SJCRH30 (cell line): ENCODE measurements around the gene MCM10. TPM values are rescaled to one million over a fixed set of nuclear protein-coding genes. Genes with fewer than 3 reads are reported as not detected.
"Not testable (repeated sequence)": the region's sequence is repeated elsewhere in the genome, so short reads cannot be mapped to it uniquely, and the experiment has no call there.

Experiments used
- DNase-seq, 2 experiments: peaks; one replicate each; pipeline ENCODE4 v3.0.0-alpha.2; 2015 to 2020
- H3K27ac ChIP-seq: fragments of 250-450 bp; sonication (Bioruptor Pico); 2 replicates; pipeline ENCODE4 v1.5.1; 2020; ENCODE audit warnings: mild to moderate bottlenecking, moderate library complexity
- H3K27me3 ChIP-seq: fragments of 250-450 bp; sonication (Bioruptor Pico); 2 replicates; pipeline ENCODE4 v1.5.1; 2020; ENCODE audit warnings: mild to moderate bottlenecking, moderate library complexity
- H3K36me3 ChIP-seq: fragments of 250-450 bp; sonication (Bioruptor Pico); 2 replicates; pipeline ENCODE4 v1.5.1; 2020; ENCODE audit warnings: mild to moderate bottlenecking, moderate library complexity
- H3K4me1 ChIP-seq: fragments of 250-450 bp; sonication (Bioruptor Pico); 2 replicates; pipeline ENCODE4 v1.5.1; 2020; ENCODE audit warnings: mild to moderate bottlenecking, moderate library complexity
- H3K4me3 ChIP-seq: fragments of 250-450 bp; sonication (Bioruptor Pico); 2 replicates; pipeline ENCODE4 v1.5.1; 2020; ENCODE audit warnings: mild to moderate bottlenecking, moderate library complexity
- H3K9me3 ChIP-seq: fragments of 250-450 bp; sonication (Bioruptor Pico); replicated peaks from 2 replicates; pipeline ENCODE4 v1.5.1; 2020; ENCODE audit warnings: mild to moderate bottlenecking, moderate library complexity
- total RNA-seq: library from RNA; depleted of rRNA; stranded (reverse); fragments of >200 nt; shearing (Covaris generic); gene quantifications from 2 replicates; pipeline ENCODE4 v1.2.3, GENCODE V29; 2014

Gene MCM10
- total RNA-seq, 1 experiment from 2014 or later: 53.1 TPM

DNA sequence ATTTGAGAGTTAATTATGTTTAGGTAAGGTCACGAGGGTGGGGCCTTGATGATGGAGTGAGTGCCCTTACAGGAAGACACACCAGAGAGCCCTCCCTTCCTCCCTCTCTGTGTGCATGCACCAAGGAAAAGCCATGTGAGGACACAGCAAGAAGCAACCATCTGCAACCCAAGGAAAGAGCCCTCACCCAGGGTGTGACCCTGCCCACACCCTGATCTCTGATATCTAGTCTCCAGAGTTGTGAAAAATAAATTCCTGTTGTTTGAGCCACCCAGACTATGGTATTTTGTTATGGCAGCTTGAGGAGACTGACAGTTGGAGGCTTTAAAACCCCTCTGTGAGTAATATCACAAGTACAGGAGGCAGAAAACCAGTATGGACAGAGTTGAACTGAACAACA lies 15.0 kb upstream of the MCM10 start:
- H3K36me3 ChIP-seq: no peaks in the 10 kb centered on the region
- H3K4me1 ChIP-seq: no peaks in the 10 kb centered on the region
- DNase-seq: no peak
- no peak overlapping the region for H3K4me3 ChIP-seq
- H3K27ac ChIP-seq: no peak overlapping the region
- H3K27me3 ChIP-seq: no peaks in the 10 kb centered on the region
- no peaks in the 10 kb centered on the region for H3K9me3 ChIP-seq

DNA sequence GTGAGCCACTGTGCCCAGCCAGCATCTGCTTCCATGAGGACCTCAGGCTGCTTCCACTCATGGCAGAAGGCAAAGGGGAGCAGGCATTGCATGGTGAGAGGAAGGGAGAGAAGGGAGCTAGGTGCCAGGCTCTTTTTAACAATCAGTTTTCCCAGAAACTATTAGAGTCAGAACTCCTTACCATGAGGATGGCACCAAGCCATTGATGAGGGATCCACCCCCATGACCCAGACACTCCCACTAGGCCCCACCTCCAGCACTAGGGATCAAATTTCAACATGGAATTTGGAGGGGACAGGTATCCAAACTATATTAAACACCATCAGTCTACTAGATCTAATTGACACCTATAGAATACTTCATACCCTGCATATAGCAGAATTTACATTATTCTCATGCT lies 14.2 kb upstream of the MCM10 start:
- Histone ChIP-seq H3K27ac (no peak overlapping the region), H3K4me3 (no peak overlapping the region), H3K4me1 (no peaks in the 10 kb centered on the region), H3K27me3 (no peaks in the 10 kb centered on the region), H3K36me3 (no peaks in the 10 kb centered on the region), H3K9me3 (no peaks in the 10 kb centered on the region)
- no peak for DNase-seq

DNA sequence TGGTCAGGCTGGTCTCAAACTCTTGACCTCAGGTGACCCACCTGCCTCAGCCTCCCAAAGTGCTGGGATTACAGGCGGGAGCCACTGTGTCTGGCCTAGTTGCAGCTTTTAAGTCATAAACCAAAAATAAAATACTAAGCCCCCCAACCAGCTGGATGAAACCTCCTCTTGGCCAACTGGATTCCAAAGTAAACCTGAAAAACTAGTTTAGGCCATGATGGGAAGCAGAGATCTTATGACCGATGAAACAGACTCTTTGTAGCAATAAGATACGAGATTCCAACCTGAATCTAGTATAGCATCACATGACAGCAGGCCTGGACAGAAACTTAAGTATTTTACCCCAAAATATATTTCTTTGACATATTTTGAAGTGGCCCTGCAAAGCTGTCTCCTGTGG lies 9.1 kb upstream of the MCM10 start:
- no peaks in the 10 kb centered on the region for H3K36me3 ChIP-seq
- no peak for DNase-seq
- H3K9me3 ChIP-seq: no peaks in the 10 kb centered on the region
- H3K27me3 ChIP-seq: no peaks in the 10 kb centered on the region
- H3K4me1 ChIP-seq: no peaks in the 10 kb centered on the region
- H3K27ac ChIP-seq: no peak overlapping the region
- H3K4me3 ChIP-seq: no peak overlapping the region

DNA sequence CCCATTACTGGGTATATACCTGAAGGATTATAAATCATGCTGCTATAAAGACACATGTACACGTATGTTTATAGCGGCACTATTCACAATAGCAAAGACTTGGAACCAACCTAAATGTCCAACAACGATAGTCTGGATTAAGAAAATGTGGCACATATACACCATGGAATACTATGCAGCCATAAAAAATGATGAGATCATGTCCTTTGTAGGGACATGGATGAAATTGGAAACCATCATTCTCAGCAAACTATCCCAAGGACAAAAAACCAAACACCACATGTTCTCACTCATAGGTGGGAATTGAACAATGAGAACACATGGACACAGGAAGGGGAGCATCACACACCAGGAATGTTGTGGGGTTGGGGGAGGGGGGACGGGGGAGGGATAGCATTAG lies 5.5 kb upstream of the MCM10 start:
- not testable (repeated sequence) for H3K36me3 ChIP-seq

DNA sequence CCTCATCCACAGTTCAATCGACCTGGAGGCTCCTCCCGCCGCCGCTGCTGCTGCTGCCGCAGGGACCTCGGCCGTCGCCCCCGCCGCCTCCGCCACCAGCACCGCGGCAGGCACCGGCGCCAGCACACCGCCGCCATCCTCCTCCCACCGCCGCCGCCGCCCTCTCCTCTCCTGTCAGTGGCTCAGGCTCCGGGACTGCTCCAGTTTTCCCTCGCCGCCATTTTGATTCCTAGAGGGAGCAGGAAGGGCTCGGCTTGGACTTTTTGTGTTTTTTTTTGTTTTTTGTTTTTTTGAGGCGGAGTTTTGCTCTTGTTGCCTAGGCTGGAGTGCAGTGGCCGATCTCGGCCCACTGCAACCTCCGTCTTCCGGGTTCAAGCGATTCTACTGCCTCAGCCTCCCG lies 3.0 kb upstream of the MCM10 start:
- Histone ChIP-seq H3K27me3 (no peaks in the 10 kb centered on the region), H3K36me3 (0 out of 2 replicates have a peak, but pooled peaks cover 3% of the 10 kb centered on the region), H3K4me1 (no peaks in the 10 kb centered on the region), H3K27ac (no peak overlapping the region), H3K4me3 (no peak overlapping the region), H3K9me3 (no peaks in the 10 kb centered on the region)
- no peak for DNase-seq

More for the DNA sequence above, 5.5 kb upstream of the MCM10 start:
- not testable (repeated sequence) for H3K4me3 ChIP-seq, H3K27me3 ChIP-seq, H3K9me3 ChIP-seq, H3K27ac ChIP-seq, H3K4me1 ChIP-seq, DNase-seq

DNA sequence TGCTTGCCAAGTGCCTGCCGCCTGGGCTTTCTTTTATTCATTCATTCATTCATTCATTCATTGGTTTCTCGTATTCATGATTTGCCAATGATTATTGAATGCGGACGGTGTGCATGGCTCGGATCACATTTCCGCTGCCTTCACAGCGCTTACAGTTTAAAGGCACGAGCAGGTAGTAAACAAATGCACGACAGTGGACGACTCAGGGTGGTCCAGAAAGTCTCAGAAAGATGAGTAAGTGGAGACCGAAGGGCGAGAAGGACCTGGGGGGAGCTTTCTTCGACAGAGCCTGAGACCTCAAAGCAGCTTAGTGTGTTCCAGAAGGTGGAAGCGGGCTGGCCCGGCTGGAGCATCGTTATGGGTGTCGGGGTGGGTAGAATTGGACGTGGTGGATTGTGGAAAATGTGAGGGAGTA lies 506 bp downstream of the MCM10 start:
- Histone ChIP-seq H3K9me3 (no peaks in the 10 kb centered on the region), H3K4me3 (peak overlapping the region; percentile 86), H3K27ac (peak overlapping the region; percentile 63), H3K27me3 (no peaks in the 10 kb centered on the region), H3K36me3 (peaks cover 17% of the 10 kb centered on the region; the same call in 1 of the 2 replicates), H3K4me1 (no peaks in the 10 kb centered on the region)
- DNase-seq: peak in 1 of 2 experiments; percentile 4

DNA sequence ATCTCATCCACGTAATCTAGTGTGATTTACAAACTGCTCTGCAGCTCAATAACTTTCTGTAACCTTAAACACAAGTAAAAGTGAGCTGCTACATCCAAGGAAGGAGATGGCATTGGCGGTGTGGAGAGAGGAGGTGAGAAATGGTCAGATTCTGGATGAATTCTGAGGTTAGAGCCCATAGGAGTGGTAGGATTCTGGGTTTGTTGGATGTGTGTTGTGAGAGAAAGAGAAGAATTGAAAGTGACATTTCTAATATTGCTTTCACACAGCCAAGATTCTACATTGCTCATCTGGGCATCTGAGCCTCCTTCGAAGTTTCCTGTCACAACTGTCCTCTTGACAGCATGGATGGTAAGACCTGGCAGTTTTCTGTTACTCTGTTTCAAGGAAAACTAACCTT lies 2.5 kb downstream of the MCM10 start:
- DNase-seq: no peak
- H3K4me1 ChIP-seq: no peaks in the 10 kb centered on the region
- no peaks in the 10 kb centered on the region for H3K9me3 ChIP-seq

DNA sequence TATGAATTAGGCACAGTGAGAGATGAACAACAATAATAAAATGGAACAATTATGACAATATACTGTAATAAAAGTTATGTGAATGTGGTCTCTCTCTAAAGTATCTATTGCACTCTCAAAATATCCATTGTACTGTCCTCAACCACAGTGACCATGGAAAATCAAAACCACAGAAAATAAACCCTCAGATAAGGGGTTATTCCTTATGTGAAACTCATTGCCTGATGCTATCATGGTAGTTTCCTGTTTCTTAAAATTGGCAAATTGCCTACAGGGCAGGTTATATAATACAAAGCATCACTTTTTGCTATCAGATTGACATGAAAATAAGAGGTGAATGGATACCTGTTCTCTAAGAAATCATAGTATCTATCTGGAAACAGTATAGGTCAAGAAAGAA lies 3.8 kb downstream of the MCM10 start:
- Histone ChIP-seq H3K4me1 (no peaks in the 10 kb centered on the region), H3K4me3 (no peak overlapping the region), H3K9me3 (no peaks in the 10 kb centered on the region), H3K27me3 (no peaks in the 10 kb centered on the region), H3K27ac (no peak overlapping the region), H3K36me3 (peaks cover 30% of the 10 kb centered on the region)
- DNase-seq: peak in 1 of 2 experiments; percentile 13

More for the DNA sequence above, 2.5 kb downstream of the MCM10 start:
- H3K36me3 ChIP-seq: peaks cover 30% of the 10 kb centered on the region
- no peak overlapping the region for H3K27ac ChIP-seq
- H3K27me3 ChIP-seq: no peaks in the 10 kb centered on the region
- no peak overlapping the region for H3K4me3 ChIP-seq

DNA sequence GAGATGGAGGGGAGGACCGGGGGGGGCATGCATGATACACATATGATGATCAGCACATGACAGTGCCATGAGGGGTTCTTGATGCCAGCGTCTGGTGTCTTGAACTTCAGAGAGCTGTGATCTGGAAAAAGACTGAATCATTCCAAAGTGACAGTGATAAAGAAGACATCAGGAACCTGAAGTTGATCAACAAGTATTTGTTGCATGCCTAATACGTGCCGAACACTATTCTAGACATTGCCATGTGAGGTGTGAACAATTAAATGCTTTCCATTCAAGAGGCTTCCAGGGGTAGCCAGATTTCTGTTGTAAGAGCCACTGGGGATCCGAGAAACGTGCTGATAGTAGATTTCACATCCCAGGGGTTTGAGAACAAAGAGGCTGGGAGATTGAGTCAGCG lies 6.2 kb downstream of the MCM10 start:
- no peak for DNase-seq
- Histone ChIP-seq H3K36me3 (peaks cover 40% of the 10 kb centered on the region), H3K4me3 (no peak overlapping the region)

DNA sequence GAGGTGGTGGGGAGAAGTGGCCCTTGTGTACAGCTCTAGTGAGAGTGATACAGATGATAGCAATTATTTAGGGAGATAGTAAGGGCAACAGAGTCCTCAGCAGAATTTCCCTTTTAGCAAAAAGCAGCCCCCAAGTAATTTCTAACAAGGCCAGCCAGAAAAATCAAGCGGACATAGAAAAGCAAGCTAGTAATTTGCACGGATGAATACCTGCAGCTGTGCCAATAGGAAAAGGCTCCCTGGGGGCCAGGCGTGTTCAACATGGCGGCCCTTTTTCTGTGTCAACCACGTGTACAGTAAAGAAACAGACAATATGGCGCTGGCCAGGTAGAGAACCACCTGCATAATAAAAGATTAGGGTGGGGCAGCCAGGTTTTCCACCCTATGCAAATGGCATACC lies 7.4 kb downstream of the MCM10 start:
- H3K36me3 ChIP-seq: peaks cover 41% of the 10 kb centered on the region
- no peaks in the 10 kb centered on the region for H3K27me3 ChIP-seq
- no peak overlapping the region for H3K4me3 ChIP-seq
- no peak for DNase-seq
- no peak overlapping the region for H3K27ac ChIP-seq
- no peaks in the 10 kb centered on the region for H3K9me3 ChIP-seq
- no peaks in the 10 kb centered on the region for H3K4me1 ChIP-seq

More for the DNA sequence above, 6.2 kb downstream of the MCM10 start:
- no peaks in the 10 kb centered on the region for H3K27me3 ChIP-seq
- no peak overlapping the region for H3K27ac ChIP-seq
- H3K4me1 ChIP-seq: no peaks in the 10 kb centered on the region
- no peaks in the 10 kb centered on the region for H3K9me3 ChIP-seq

DNA sequence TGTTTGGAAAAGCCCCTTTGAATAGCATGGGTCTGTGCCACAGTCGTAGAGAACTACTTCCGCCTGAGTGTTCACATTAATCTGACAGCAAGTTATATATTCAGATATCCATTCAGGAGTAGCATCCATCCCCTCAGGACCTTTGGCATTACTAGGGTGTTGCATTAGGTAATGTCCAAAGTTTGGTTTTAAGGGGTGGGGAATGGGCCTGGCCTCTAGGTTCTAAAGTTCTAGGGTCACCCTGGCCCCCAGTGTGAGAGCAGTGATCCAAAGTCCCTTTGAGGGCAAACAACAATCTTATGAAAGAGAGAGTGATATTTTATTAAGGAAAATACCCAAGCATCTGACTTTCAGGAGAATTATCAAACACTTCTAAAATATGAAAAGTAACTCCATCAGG lies 12.3 kb downstream of the MCM10 start:
- Histone ChIP-seq H3K36me3 (peaks cover 45% of the 10 kb centered on the region), H3K4me1 (no peaks in the 10 kb centered on the region), H3K27me3 (no peaks in the 10 kb centered on the region), H3K27ac (no peak overlapping the region), H3K4me3 (no peak overlapping the region), H3K9me3 (no peaks in the 10 kb centered on the region)
- DNase-seq: no peak

DNA sequence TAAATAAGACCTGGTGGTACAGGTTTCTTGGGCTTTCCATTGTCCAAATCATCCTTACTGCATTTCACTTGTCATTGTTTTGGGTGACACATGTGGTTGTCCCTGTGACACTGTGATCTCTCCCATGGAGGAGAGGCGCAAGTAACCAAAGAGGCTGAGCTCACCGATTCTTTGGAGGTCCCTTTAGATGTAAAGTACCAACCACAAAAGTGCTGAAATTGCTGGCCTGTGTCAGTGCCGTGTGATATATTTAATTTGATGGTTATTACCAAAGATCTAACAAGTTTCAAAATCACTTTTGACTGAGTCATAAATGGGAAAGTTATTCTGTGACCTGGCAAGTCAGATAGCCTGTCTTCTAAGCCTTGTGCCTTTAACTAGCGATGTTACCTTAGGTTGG lies 19.4 kb downstream of the MCM10 start:
- H3K4me1 ChIP-seq: no peaks in the 10 kb centered on the region
- H3K9me3 ChIP-seq: no peaks in the 10 kb centered on the region
- DNase-seq: no peak
- no peak overlapping the region for H3K4me3 ChIP-seq
- H3K27ac ChIP-seq: no peak overlapping the region
- peaks cover 75% of the 10 kb centered on the region for H3K36me3 ChIP-seq
- H3K27me3 ChIP-seq: no peaks in the 10 kb centered on the region

DNA sequence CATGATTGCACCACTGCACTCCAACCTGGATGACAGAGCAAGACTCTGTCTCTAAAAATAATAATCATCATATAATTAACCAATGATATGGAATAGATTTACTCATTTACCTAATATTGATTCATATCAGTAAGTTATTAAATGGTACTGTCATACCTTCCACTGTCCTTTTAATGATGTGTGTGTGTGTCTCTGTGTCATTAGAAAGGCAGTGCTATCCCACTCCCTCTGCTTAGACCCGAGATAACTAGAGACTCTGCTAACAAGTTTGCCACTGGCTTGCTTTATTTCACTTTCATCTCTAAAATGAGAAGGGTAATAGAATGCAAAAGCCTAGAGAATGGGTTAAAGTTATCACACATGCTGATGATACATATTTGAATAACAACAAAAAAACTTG lies 21.1 kb downstream of the MCM10 start:
- Histone ChIP-seq H3K4me3 (no peak overlapping the region), H3K27me3 (no peaks in the 10 kb centered on the region), H3K9me3 (no peaks in the 10 kb centered on the region), H3K36me3 (peaks cover 80% of the 10 kb centered on the region), H3K27ac (no peak overlapping the region), H3K4me1 (no peaks in the 10 kb centered on the region)
- DNase-seq: no peak

DNA sequence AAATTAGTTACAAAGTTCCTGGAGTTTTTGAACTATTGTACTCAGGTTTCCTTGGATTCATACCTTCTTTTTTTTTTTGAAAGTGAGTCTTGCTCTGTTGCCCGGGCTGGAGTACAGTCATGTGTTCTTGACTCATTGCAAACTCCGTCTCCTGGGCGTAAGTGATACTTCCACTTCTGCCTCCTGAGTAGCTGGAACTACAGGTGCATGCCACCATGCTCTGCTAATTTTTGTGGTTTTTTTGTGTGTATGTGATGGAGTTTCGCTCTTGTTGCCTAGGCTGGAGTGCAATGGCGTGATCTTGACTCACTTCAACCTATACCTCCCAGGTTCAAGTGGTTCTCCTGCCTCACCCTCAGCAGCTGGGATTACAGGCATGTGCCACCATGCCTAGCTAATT lies 22.3 kb downstream of the MCM10 start:
- H3K36me3 ChIP-seq: peaks cover 79% of the 10 kb centered on the region

DNA sequence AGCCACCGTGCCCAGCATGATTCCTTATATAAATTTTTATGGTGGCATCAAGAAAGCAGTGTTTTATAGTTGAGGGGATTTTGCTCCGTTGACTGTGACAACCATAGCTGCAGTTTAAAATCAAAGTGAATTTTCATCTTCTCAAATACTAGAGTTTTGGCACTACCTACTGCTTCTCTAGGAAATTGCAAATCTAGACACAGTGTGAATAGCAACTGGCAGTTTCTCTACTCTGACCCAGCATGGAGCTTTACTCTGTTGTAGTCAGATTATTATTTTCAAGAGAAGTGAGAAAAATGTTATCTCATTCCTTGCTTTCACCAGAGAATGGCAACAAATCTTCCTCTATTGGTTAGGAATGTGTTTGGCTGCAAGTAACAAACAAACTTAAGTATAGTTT lies 22.9 kb downstream of the MCM10 start:
- Histone ChIP-seq H3K4me1 (no peaks in the 10 kb centered on the region), H3K9me3 (no peaks in the 10 kb centered on the region), H3K4me3 (no peak overlapping the region), H3K27ac (no peak overlapping the region), H3K27me3 (no peaks in the 10 kb centered on the region), H3K36me3 (peaks cover 74% of the 10 kb centered on the region)
- no peak for DNase-seq

More for the DNA sequence above, 22.3 kb downstream of the MCM10 start:
- Histone ChIP-seq H3K4me3 (no peak overlapping the region), H3K4me1 (no peaks in the 10 kb centered on the region), H3K27me3 (no peaks in the 10 kb centered on the region), H3K9me3 (no peaks in the 10 kb centered on the region), H3K27ac (no peak overlapping the region)
- DNase-seq: no peak

DNA sequence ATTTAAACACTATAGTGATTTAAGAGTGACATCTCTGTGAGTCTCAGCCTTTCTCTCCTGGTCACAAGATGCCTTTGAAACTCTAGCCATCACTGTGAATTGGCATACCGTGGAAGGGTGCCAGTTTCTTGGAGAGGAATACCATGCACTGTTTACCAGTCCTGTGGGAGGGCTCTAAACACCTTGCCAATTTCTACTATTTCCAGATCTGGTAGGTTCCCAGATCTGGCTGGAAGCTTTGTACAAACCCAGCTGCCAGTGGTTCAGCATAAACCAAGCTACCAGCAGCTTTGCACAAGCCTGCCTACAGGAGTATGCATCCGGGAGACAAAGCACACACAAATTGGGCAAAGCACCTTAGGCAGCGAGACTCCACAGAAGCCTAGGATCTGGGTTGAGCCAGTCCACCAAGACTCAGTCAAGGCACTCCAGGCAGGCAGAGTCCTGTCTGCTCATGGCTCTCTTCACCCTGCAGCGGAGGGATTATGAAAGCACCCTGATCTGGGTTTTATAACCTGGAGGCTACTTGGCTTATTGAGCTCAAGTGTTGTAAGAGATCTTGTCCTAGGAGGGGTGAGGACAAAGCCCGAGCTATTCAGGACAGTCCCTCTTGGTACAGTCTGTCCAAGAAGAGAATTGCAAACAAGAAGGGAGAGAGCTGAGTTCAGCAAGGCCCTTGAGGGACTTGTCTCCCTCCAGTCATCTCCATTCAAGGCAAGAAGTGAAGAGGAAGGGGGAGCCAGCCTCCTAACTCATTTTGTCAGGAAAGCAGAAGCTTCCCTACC lies 23.6 kb downstream of the MCM10 start:
- DNase-seq: no peak
- no peaks in the 10 kb centered on the region for H3K27me3 ChIP-seq
- H3K36me3 ChIP-seq: peaks cover 75% of the 10 kb centered on the region
- no peaks in the 10 kb centered on the region for H3K9me3 ChIP-seq
- H3K27ac ChIP-seq: no peak overlapping the region
- no peak overlapping the region for H3K4me3 ChIP-seq
- no peaks in the 10 kb centered on the region for H3K4me1 ChIP-seq
